ENCODE data around the gene CDK2AP2. TPM values are rescaled to one million over a fixed set of nuclear protein-coding genes. Genes with fewer than 3 reads are reported as not detected.

Gene CDK2AP2
- total RNA-seq, 1 donor from 2014 or later = 35.7 TPM

DNA sequence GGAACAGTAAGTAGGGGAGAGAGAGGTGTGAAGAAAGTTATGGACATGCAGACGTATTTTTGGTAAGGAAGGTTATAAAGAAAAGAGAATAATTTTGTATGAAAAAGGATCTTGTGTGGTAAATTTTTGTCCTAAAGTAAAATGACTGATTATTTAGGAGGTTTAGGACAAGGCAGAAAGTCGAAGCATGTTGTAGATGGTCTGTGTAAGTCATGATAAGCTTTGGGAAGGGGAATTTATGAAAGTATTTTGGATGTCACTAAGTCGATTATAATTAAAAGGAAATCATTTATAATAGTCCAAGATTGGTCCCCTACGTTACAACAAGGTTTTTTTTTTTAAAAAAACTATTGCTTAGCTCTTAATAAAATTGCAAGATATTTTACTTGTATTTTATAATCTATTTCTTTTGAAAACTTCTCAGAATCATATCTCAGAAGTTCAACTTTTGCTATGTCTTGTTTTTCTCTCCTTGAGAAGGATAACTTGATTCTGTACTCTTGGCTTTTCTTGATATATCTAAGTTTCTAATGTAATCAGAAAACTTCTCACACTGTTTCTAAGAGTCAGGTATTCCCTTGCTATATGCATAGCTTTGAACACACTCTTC is 26.2 kb upstream of the CDK2AP2 start:
- Mint-ChIP-seq H3K4me3 (ENCODE audit: low read depth) (no peak overlapping the region), H3K27me3 (peaks cover 3% of the 10 kb centered on the region), H3K36me3 (ENCODE audit: insufficient read depth) (no peaks in the 10 kb centered on the region), H3K4me1 (ENCODE audit: low read depth) (no peaks in the 10 kb centered on the region), H3K27ac (no peak overlapping the region), H3K9me3 (ENCODE audit: low read depth) (peaks cover 29% of the 10 kb centered on the region)
- TF ChIP-seq, protein P1, sequence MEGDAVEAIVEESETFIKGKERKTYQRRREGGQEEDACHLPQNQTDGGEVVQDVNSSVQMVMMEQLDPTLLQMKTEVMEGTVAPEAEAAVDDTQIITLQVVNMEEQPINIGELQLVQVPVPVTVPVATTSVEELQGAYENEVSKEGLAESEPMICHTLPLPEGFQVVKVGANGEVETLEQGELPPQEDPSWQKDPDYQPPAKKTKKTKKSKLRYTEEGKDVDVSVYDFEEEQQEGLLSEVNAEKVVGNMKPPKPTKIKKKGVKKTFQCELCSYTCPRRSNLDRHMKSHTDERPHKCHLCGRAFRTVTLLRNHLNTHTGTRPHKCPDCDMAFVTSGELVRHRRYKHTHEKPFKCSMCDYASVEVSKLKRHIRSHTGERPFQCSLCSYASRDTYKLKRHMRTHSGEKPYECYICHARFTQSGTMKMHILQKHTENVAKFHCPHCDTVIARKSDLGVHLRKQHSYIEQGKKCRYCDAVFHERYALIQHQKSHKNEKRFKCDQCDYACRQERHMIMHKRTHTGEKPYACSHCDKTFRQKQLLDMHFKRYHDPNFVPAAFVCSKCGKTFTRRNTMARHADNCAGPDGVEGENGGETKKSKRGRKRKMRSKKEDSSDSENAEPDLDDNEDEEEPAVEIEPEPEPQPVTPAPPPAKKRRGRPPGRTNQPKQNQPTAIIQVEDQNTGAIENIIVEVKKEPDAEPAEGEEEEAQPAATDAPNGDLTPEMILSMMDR (IDR thresholded peaks at IDR 0.05; ENCODE audit: unreplicated experiment) = no peak
- no peak for DNase-seq (ENCODE audit: low spot score, unreplicated experiment)

DNA sequence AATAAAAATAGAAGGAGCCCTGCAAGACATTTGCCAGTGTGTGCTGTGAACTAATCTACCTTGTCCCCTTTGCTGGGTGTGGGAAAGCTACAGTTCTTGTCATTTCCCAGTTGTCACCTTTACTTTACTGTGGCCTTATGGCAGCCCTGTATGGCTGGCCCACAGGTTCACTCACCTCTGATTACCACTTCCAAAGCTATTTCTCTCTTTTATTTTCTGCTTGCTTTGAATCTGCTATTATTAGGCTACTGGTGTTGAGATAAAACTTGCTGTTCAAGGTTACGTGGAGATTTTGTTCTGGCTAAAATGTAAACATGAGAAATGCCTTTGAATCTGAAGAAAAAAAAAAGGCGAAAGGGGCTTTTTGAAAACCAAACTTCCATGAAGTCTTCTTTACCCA is 24.9 kb upstream of the CDK2AP2 start:
- TF ChIP-seq, protein P1 (IDR thresholded peaks at IDR 0.05; ENCODE audit: unreplicated experiment) = no peak
- Mint-ChIP-seq H3K27ac (no peak overlapping the region), H3K4me3 (ENCODE audit: low read depth) (no peak overlapping the region), H3K27me3 (peaks cover 7% of the 10 kb centered on the region), H3K36me3 (ENCODE audit: insufficient read depth) (no peaks in the 10 kb centered on the region), H3K9me3 (ENCODE audit: low read depth) (peaks cover 29% of the 10 kb centered on the region), H3K4me1 (ENCODE audit: low read depth) (no peaks in the 10 kb centered on the region)
- DNase-seq (ENCODE audit: low spot score, unreplicated experiment) = no peak

DNA sequence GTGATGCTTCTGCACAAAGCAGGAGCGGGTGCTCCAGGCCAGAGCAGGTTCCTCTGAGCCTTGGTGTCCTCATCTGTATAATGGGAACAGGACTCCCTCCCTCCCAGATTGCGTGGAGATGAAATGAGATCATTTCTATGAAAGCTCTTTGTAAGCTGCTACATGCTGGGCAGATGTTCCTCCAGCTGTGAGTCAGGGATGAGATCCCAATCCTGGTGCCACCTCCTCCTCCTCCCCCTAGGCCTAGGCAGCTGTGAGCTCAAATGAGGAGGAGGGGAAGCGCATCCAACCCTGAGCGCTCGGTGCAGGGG is 22.3 kb upstream of the CDK2AP2 start:
- TF ChIP-seq, protein P1 (IDR thresholded peaks at IDR 0.05; ENCODE audit: unreplicated experiment) = no peak
- Mint-ChIP-seq H3K27me3 (peaks cover 13% of the 10 kb centered on the region), H3K9me3 (ENCODE audit: low read depth) (peaks cover 27% of the 10 kb centered on the region), H3K36me3 (ENCODE audit: insufficient read depth) (no peaks in the 10 kb centered on the region), H3K27ac (no peak overlapping the region), H3K4me1 (ENCODE audit: low read depth) (no peaks in the 10 kb centered on the region), H3K4me3 (ENCODE audit: low read depth) (no peak overlapping the region)
- no peak for DNase-seq (ENCODE audit: low spot score, unreplicated experiment)

DNA sequence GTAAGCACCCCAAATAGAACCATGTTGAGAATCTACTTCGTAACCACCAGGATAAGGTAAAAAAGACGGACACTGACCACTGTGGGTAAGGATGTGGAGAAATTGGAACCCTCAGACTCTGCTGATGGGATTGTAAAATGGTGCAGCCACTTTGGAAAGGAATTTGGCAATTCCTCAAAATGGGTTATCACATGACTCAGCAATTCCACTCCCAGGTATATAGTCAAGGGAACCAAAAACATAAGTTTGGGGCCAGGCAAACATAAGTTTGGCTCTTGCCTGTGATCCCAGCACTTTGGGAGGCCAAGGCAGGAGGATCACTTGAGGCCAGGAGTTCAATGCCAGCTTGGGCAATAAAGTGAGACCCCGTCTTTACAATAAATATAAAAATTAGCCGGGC is 20.4 kb upstream of the CDK2AP2 start:
- peaks cover 19% of the 10 kb centered on the region for H3K9me3 Mint-ChIP-seq (ENCODE audit: low read depth)
- peaks cover 18% of the 10 kb centered on the region for H3K27me3 Mint-ChIP-seq
- no peak overlapping the region for H3K27ac Mint-ChIP-seq
- TF ChIP-seq, protein P1 (IDR thresholded peaks at IDR 0.05; ENCODE audit: unreplicated experiment) = no peak
- no peaks in the 10 kb centered on the region for H3K36me3 Mint-ChIP-seq (ENCODE audit: insufficient read depth)
- DNase-seq (ENCODE audit: low spot score, unreplicated experiment) = no peak
- H3K4me1 Mint-ChIP-seq (ENCODE audit: low read depth) = no peaks in the 10 kb centered on the region
- H3K4me3 Mint-ChIP-seq (ENCODE audit: low read depth) = no peak overlapping the region

DNA sequence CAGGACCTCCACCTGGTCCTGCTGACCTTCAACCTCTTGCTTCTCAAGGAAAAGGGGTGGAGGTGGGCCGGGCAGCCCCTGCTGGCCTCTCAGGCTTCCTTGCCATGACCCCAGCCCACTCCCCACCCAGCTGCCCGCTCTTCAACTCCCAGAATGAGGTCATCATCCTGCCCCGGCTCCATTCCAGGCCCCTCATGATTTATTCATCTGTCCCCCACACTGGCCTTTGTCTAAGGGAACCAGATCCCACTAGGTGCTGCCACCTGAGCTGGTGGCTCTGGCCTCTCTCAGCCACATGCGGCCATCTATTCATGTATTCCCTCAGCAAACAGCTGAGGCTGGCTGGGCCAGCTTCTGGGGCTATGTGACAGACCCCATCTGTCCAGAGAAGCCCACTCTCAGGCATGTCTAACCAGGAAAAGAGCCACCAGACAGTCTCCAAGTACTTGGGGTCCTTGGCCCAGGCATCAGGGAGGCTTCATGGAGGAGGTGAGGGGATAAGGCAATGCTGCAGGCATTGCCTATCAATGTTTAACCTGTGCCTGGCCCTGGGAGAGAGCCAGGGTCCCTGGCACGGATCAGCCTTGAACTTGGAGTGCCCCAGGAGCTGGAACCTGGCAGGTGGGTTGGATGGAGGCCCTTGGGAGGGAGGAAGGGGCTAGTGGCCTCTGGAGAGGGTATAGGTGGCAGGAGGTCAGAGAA is 17.5 kb upstream of the CDK2AP2 start:
- no peaks in the 10 kb centered on the region for H3K36me3 Mint-ChIP-seq (ENCODE audit: insufficient read depth)
- H3K27ac Mint-ChIP-seq = no peak overlapping the region
- TF ChIP-seq, protein P1 (IDR thresholded peaks at IDR 0.05; ENCODE audit: unreplicated experiment) = no peak
- no peak for DNase-seq (ENCODE audit: low spot score, unreplicated experiment)
- H3K9me3 Mint-ChIP-seq (ENCODE audit: low read depth) = peaks cover 5% of the 10 kb centered on the region
- H3K27me3 Mint-ChIP-seq = peaks cover 18% of the 10 kb centered on the region
- no peaks in the 10 kb centered on the region for H3K4me1 Mint-ChIP-seq (ENCODE audit: low read depth)
- H3K4me3 Mint-ChIP-seq (ENCODE audit: low read depth) = no peak overlapping the region

Data from progenitor cell of endocrine pancreas (in vitro differentiated cells).